NCI-H82 (cell line): ENCODE measurements around the gene SUCLA2.
A peak's percentile ranks its signal among the peaks of the same experiment; 100 is the strongest.

Experiments used
- DNase-seq: peaks from one replicate; lab custom pipeline; 2025; lab: John Stamatoyannopoulos, UW

The SUCLA2 gene

GRCh38 chr13:48001114-48001881 lies at the start of gene SUCLA2:
Gene SUCLA2 (minus strand): TSS chr13:48001273. CDS start chr13:48001269, 4 bp downstream.
- DNase-seq = peak; percentile 98

GRCh38 chr13:48050550-48050949 lies 49.5 kb upstream of the SUCLA2 start:
- DNase-seq = no peak

GRCh38 chr13:48043789-48044503 lies 42.9 kb upstream of the SUCLA2 start:
- no peak for DNase-seq

GRCh38 chr13:48042894-48043293 lies 41.8 kb upstream of the SUCLA2 start:
- no peak for DNase-seq

GRCh38 chr13:48040896-48041295 lies 39.8 kb upstream of the SUCLA2 start:
- DNase-seq = no peak

GRCh38 chr13:48040049-48040448 lies 39.0 kb upstream of the SUCLA2 start:
- DNase-seq = no peak

- peak; percentile 54 for DNase-seq
These were observed 37.7 kb upstream of the SUCLA2 start for GRCh38 chr13:48038761-48039160.

GRCh38 chr13:48037346-48038173 lies 36.5 kb upstream of the SUCLA2 start, which contains the start of gene NUDT15:
Gene NUDT15 (plus strand): TSS chr13:48037726. CDS start chr13:48037747, 21 bp downstream.
- peak; percentile 99 for DNase-seq

GRCh38 chr13:48029859-48030258 lies 28.8 kb upstream of the SUCLA2 start:
- DNase-seq = no peak

GRCh38 chr13:48028066-48028465 lies 27.0 kb upstream of the SUCLA2 start:
- DNase-seq = no peak

- DNase-seq = no peak
These were observed 18.7 kb upstream of the SUCLA2 start for GRCh38 chr13:48019796-48020195.

- no peak for DNase-seq
These were observed 17.6 kb upstream of the SUCLA2 start for GRCh38 chr13:48018637-48019036.

GRCh38 chr13:48014359-48014758 lies 13.3 kb upstream of the SUCLA2 start:
- no peak for DNase-seq

GRCh38 chr13:48012668-48013067 lies 11.6 kb upstream of the SUCLA2 start:
- no peak for DNase-seq

GRCh38 chr13:48010698-48011097 lies 9.6 kb upstream of the SUCLA2 start:
- no peak for DNase-seq

GRCh38 chr13:48009284-48009683 lies 8.2 kb upstream of the SUCLA2 start:
- no peak for DNase-seq

GRCh38 chr13:48006396-48006795 lies 5.3 kb upstream of the SUCLA2 start:
- DNase-seq = no peak

- no peak for DNase-seq
These were observed 3.1 kb upstream of the SUCLA2 start for GRCh38 chr13:48004201-48004600.

- peak; percentile 21 for DNase-seq
These were observed 926 bp upstream of the SUCLA2 start for GRCh38 chr13:48001999-48002398.

- peak; percentile 61 for DNase-seq
These were observed 437 bp downstream of the SUCLA2 start for GRCh38 chr13:48000559-48001113.

- no peak for DNase-seq
These were observed 1.1 kb downstream of the SUCLA2 start for GRCh38 chr13:47999973-48000372.

GRCh38 chr13:47997384-47997783 lies 3.7 kb downstream of the SUCLA2 start:
- no peak for DNase-seq
